ENCODE measurements around the gene IMPDH2. TPM values are rescaled to one million over a fixed set of nuclear protein-coding genes. Genes with fewer than 3 reads are reported as not detected.

Gene IMPDH2
- total and polyA plus RNA-seq, 2 donors (not counting 1 experiment from before 2014, with no cell fraction given): 187 to 448 TPM

- peaks cover 10% of the 10 kb centered on the region for H3K36me3 ChIP-seq (ENCODE audit: control insufficient read depth, insufficient read depth, low read length)
- H3K4me2 ChIP-seq (ENCODE audit: extremely low read depth, insufficient read depth, low read length): peak within 1 kb of the TSS; percentile 99
- peaks cover 4% of the 10 kb centered on the region for H3K4me1 ChIP-seq (ENCODE audit: control insufficient read depth, extremely low read depth, insufficient read depth, low read length)
- H4K20me1 ChIP-seq (ENCODE audit: control insufficient read depth, extremely low read depth, insufficient read depth, low read length): no peaks in the 10 kb centered on the region
- H3K9me3 ChIP-seq (ENCODE audit: control insufficient read depth, insufficient read depth, low read depth, low read length): no peaks in the 10 kb centered on the region
- peaks cover 27% of the 10 kb centered on the region for H3K79me2 ChIP-seq (ENCODE audit: control insufficient read depth, insufficient read depth, low read length)
- H2AFZ ChIP-seq (ENCODE audit: low read length): peak within 1 kb of the TSS; percentile 37
- peak; percentile 97 for DNase-seq (ENCODE audit: low read depth in 2 of 2)
- peak within 1 kb of the TSS; percentile 85 for H3K27ac ChIP-seq (ENCODE audit: insufficient read depth, low read length)
- peak within 1 kb of the TSS; percentile 51 to 84 (median 72) for H3K4me3 ChIP-seq (replicated peaks in 1 of 4; ENCODE audit: control extremely low read depth in 1 of 4, insufficient read depth in 1 of 4, low read depth in 3 of 4, low read length in 4 of 4)
- TF ChIP-seq EZH2 (IDR thresholded peaks at IDR 0.05; ENCODE audit: low read length, missing control alignments) (no peak), CTCF (conservative IDR thresholded peaks at IDR 0.05 in 1 of 2, IDR thresholded peaks at IDR 0.05 in 1 of 2; ENCODE audit: low read depth in 1 of 2, low read length in 2 of 2) (peak; percentile 12 to 32)
- no peaks in the 10 kb centered on the region for H3K27me3 ChIP-seq (ENCODE audit: control insufficient read depth, insufficient read depth, low read length)
- H3K9ac ChIP-seq (ENCODE audit: insufficient read depth, low read length): peak within 1 kb of the TSS; percentile 71
Observed at GRCh38 chr3:49007068-49007770, 22.0 kb downstream of the IMPDH2 start, which contains the start of gene WDR6. Gene WDR6, plus strand, starts transcription at chr3:49007391. Its CDS starts 41 bp downstream, at chr3:49007432.

GRCh38 chr3:49006408-49007067 is 22.7 kb downstream of the IMPDH2 start:
- no peak for TF ChIP-seq EZH2 (IDR thresholded peaks at IDR 0.05; ENCODE audit: low read length, missing control alignments)
- TF ChIP-seq CTCF (conservative IDR thresholded peaks at IDR 0.05 in 1 of 2, IDR thresholded peaks at IDR 0.05 in 1 of 2; ENCODE audit: low read depth in 1 of 2, low read length in 2 of 2): no peak
- Histone ChIP-seq H2AFZ (ENCODE audit: low read length) (no peak overlapping the region), H3K36me3 (ENCODE audit: control insufficient read depth, insufficient read depth, low read length) (peaks cover 5% of the 10 kb centered on the region), H3K4me2 (ENCODE audit: extremely low read depth, insufficient read depth, low read length) (peak overlapping the region; percentile 73), H3K79me2 (ENCODE audit: control insufficient read depth, insufficient read depth, low read length) (peaks cover 21% of the 10 kb centered on the region), H3K27me3 (ENCODE audit: control insufficient read depth, insufficient read depth, low read length) (no peaks in the 10 kb centered on the region), H3K9me3 (ENCODE audit: control insufficient read depth, insufficient read depth, low read depth, low read length) (no peaks in the 10 kb centered on the region), H3K4me1 (ENCODE audit: control insufficient read depth, extremely low read depth, insufficient read depth, low read length) (peaks cover 4% of the 10 kb centered on the region), H3K4me3 (replicated peaks in 1 of 4; ENCODE audit: control extremely low read depth in 1 of 4, insufficient read depth in 1 of 4, low read depth in 3 of 4, low read length in 4 of 4) (peak overlapping the region; percentile 51 to 84 (median 72)), H3K27ac (ENCODE audit: insufficient read depth, low read length) (peak overlapping the region; percentile 85), H3K9ac (ENCODE audit: insufficient read depth, low read length) (peak overlapping the region; percentile 71), H4K20me1 (ENCODE audit: control insufficient read depth, extremely low read depth, insufficient read depth, low read length) (no peaks in the 10 kb centered on the region)
- DNase-seq (ENCODE audit: low read depth in 2 of 2): peak; percentile 60 to 72

GRCh38 chr3:49005998-49006397 is 23.2 kb downstream of the IMPDH2 start:
- Histone ChIP-seq H3K27ac (ENCODE audit: insufficient read depth, low read length) (peak overlapping the region; percentile 85), H3K4me1 (ENCODE audit: control insufficient read depth, extremely low read depth, insufficient read depth, low read length) (peaks cover 4% of the 10 kb centered on the region), H3K36me3 (ENCODE audit: control insufficient read depth, insufficient read depth, low read length) (peaks cover 3% of the 10 kb centered on the region), H3K9me3 (ENCODE audit: control insufficient read depth, insufficient read depth, low read depth, low read length) (no peaks in the 10 kb centered on the region), H3K4me3 (replicated peaks in 1 of 4; ENCODE audit: control extremely low read depth in 1 of 4, insufficient read depth in 1 of 4, low read depth in 3 of 4, low read length in 4 of 4) (peak overlapping the region in 2 of 4 experiments; percentile 82 to 84), H4K20me1 (ENCODE audit: control insufficient read depth, extremely low read depth, insufficient read depth, low read length) (no peaks in the 10 kb centered on the region), H3K9ac (ENCODE audit: insufficient read depth, low read length) (no peak overlapping the region), H2AFZ (ENCODE audit: low read length) (no peak overlapping the region), H3K4me2 (ENCODE audit: extremely low read depth, insufficient read depth, low read length) (peak overlapping the region; percentile 73), H3K27me3 (ENCODE audit: control insufficient read depth, insufficient read depth, low read length) (no peaks in the 10 kb centered on the region), H3K79me2 (ENCODE audit: control insufficient read depth, insufficient read depth, low read length) (peaks cover 16% of the 10 kb centered on the region)
- DNase-seq (ENCODE audit: low read depth in 2 of 2): no peak
- TF ChIP-seq CTCF (conservative IDR thresholded peaks at IDR 0.05 in 1 of 2, IDR thresholded peaks at IDR 0.05 in 1 of 2; ENCODE audit: low read depth in 1 of 2, low read length in 2 of 2) (no peak), EZH2 (IDR thresholded peaks at IDR 0.05; ENCODE audit: low read length, missing control alignments) (no peak)
